ENCODE data around the gene DIO3.

The DIO3 gene

DNA sequence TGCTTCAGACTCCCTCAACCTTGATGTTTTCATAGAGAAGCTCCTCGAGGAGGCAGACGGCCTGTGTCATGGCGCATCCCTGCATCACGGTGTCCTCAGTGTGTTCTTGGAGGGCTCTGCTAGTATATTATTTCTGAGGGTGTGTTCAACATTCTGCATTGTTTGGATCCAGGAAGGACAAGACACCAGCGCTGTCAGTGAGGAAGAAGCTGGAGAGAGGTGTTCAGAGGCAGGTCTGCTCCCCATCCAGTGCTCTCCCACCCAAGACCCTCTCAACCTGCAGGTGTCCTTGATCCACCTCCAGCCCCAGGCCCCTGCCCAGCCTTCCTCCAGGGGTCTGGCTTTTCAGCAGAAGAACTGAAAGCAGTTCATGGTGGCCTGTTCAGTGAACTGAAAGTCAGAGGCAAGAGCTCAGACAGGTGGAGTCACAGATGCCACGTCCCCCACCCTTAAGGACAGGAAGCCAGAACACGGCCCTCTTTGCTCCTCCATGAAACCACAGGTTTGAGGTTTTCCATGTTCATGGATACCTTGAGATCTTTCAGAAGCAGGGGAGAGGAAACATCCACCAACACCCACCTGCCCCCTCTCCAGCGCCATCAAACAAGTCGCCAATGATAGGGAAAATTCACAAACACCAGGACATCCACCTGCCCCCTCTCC is 37.4 kb downstream of the DIO3 start:
- DNase-seq (ENCODE audit: low read depth), result no peak

DNA sequence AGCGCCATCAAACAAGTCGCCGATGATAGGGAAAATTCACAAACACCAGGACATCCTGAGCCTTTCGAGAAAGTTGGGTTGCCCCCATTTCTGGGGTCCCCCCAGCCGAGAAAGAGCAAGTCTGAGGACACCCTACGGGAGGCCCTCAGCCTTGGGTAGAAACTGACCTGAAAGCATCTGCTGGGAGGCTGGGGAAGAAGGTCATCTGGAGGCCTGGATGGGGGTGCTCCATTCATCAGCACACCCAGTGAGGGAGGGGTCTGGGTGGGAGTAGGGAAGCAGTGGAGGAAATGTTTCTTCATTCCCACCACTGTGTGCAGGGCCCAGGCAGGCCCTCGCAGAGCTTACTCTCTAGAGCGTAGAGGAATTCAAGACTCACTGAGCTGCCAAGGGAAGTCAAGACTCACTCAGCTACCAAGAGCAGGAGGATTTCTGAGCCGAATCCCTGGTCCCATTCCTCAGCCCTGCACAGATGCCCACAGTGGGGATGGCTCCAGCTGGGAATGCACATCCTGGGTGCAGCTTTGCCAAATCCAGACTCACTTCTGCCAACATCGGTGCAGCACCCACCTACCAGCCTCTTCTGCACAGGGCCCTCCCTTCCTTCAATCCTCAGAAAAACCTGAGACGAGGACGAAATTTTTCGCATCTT is 38.1 kb downstream of the DIO3 start:
- no peak for DNase-seq (ENCODE audit: low read depth)

DNA sequence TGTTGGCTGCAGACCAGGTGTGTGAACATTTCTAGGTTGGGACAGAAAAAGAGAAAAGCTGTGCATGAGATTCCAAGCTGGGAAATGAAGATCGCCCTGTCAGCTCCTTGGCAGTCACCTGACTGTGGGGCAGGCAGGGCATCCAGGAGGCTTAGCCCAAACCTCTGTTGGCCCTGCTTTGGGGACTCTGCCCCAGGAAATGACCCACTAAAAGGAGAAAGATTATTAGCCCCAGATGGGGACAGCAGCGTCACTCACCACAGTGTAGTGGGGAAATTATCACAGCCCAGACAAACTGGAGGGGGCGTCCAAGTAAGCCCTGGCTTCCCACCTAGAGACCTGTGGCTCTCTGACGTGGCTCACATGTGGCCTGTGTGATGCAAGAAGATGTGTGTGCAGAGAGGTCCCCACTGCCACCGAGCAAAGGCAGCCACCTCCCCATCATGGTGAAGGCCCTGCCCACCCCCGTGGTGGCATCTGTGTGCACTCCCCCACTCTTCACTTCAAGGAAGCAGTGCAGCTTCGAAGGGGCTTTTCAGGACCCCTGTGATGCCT is 39.1 kb downstream of the DIO3 start:
- DNase-seq (ENCODE audit: low read depth), result no peak

DNA sequence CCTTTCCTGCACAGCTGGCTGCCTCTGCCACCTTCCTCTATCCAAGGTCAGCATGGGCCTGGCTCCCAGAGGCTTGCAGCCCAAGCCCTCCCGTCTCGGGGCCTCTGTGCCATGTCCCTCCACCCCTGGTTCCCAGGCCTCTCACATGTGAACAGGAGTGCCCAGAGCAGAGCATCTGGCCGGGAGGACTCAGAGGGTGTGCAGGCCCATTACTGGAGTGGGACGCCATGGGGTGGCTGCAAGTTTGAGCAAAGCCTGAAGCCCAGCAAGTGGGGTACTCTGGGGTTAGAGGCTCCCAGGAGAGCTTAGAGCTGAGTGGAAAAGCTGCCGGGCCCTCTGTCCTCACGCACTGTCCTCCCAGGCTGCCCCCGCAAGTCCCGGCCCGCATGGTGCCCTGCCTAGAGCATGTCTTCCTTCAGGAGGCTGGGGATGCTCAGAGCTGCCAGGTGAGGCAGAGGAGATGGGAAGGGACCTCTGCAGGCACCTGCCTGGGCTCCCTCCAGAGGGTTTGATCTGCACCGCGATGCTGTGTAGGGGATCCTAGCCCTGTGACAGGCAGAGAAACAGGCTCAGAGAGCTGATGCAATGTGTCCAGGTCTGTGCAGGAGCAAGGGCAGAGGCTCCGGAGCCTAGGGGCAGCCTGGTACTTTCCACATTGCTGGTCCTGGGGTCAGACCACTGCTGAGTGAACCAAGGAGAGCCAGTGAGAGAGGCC is 39.8 kb downstream of the DIO3 start:
- no peak for DNase-seq (ENCODE audit: low read depth)

DNA sequence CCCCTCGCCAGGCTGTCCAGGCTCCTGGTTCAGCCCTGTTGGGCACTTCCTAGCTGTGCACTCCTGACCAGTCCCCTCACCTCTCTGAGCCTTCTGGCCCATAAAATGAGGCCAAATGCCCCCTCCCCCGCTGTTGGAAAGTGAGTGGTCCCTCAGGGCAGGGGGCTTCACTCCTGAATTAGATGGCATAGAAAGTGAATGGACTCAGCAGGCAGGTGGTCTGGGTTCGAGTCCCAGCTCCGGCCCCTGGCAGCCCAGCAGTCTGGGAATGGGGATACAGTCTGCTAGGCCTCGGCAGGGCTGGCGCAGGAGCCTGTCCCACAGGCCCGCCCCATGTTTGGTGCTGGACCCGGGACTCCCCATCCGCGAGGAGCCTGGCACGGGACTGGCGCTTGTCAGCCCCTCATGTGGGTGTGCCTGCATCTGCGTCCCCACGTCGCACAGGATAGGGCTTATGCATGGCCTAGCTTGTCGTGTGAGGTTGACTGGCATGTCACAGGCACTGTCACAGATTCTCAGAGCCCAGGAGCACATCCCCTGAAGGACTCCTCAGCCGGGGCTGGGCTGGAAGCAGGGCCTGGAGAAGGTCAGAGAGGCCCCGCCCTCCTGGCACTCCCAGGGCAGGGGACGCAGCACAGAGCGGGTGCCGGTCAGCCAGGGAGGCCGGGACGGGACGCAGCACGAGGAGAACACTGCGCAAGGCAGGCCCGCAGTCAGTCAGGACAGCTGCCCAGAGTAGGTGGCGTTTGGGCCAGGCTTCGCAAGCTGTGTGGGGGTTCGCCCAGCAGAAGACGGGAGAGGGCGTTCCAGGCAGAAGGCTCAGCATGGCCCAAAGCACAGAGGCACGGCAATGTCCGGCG is 40.5 kb downstream of the DIO3 start:
- no peak for DNase-seq (ENCODE audit: low read depth)

DNA sequence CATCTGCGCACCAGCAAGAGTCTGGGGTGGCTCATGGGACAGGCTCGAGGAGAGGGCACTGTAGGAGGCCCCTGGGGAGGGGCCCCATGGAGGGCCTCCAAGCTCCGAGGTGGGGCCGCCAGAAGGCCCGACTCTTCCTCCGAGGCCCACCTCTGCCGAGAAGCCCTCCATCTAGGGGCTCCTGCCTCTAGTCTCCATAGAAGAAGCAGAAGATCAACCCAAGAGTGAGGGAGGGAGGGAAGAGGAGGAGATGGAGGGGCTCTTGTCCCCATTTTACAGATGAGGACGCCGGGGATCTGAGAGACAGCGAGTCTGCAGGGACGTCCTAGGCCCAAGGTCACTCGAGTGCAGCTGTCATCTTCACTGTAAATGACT is 41.2 kb downstream of the DIO3 start:
- DNase-seq (ENCODE audit: low read depth), result no peak

DNA sequence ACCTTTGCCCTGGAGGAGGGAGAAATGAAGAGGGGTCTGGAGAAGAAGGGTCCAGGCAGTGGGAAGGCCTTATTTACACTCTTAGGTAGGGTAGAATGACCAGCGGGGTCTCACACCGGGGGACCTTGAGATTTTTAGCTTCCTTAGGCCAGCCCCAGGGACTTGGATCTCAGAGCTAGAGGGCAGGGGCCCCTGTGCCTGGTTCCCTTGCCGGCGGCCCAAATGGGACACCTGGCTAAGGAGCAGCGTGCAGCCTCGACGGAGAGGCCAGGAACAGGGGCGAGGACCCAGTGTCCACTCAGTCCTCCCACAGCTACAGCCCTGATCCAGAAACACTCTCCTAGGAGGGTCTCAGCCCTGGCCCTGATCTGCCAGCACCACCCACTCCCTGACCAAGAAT is 41.8 kb downstream of the DIO3 start:
- DNase-seq (ENCODE audit: low read depth), result no peak

DNA sequence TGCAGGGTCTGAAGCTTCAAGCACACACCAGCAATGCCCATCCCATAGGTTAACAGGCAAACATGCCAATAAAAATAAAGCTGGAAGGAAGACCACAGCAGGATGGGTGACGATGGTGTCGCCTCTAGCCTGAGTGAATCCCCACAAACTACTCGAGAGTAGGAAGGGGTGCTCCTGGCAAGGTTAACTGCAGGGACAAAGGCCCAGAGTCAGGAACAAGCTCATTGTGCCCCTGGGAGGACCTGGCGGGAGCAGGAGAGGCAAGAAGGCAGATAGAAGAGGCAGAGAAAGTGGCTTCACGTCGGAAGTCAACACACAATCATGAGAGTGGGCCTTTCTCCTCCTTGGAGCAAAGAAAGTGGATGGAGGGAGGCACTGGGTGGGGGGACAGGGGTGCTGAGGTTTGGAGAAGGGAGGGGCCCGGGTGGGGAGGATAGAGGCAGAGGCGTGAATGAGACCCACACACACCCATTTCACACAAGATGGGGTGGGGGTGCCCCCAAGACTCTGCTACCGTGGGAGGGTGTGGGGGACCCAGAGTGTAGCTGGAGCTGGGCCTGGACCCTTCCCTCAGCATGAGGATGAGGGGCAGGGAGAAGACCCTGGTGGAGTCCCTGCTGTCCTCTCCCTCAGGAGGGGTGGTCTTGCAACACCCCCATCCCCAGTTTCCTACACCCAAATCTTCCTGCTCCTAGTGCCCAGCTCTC is 43.1 kb downstream of the DIO3 start:
- DNase-seq (ENCODE audit: low read depth), result no peak

DNA sequence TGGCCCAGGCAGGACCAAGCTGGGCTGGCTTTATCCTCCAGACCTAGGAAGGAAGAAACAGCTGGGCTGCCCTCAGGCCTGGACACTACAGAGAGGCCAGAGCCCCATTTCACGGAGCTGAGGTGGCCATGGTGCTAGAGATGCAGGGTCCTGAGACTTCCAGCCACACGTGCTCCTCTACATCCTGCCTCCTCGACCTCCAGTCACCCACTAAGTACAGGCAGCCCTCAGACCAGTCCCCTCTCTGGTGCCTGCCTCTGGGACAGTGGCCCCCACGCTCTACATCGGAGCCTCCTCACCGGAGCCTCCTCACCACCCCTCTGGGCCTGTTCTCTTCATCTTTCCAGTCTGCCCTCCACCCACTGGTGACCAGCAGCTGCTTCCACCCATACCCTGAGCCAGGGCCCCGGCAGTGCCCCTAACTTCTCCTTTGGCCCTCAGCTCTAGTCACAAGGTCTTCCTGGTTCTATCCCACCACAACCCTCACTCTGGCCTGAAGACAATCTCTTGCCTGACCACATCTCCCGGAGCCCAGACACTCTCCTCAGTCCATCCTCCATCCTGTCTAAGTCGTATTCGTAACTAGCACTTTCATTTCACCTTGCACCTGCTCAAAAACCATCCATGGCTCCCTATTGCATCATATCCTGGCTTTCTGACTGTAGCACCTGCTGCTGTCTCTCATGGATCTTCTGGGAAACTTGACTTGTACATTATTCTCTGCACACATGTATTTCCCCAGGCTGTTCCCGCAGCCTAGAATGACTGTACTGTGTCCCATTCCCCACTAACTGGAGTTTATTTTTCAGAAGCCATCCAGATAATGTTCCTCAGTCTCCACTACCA is 43.9 kb downstream of the DIO3 start:
- DNase-seq (ENCODE audit: low read depth), result no peak

DNA sequence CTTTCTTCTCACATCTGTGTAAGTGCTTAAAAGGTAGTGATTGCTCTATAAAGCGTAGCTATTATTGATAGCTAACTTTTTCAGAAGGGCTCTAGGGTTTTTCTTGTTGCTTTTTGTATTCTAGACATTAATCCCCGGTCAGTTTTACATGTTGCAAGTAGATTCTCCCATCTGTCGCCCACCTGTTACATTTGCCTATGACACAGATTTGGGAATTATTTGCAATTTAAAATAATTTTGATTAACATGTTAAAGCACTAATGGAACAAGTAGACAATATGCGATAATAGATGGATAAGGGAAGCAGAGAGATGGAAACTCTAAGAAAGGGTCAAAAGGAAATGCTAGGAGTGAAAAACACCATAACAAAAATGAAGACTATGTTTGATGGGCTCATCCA is 44.5 kb downstream of the DIO3 start:
- no peak for DNase-seq (ENCODE audit: low read depth)
